SKM-1 treated with dmso at 0.1 percent for 144 hours (cell line): ENCODE data around the gene CDYL.

ENCODE experiments used
- DNase-seq: peaks from one replicate; lab custom pipeline; 2025; ENCODE audit not compliant: unreplicated experiment; lab: John Stamatoyannopoulos, UW

CDYL gene

GRCh38 chr6:4773181-4773580, 3.0 kb upstream of the CDYL start:
- no peak for DNase-seq

GRCh38 chr6:4774296-4774695, 1.9 kb upstream of the CDYL start:
- no peak for DNase-seq

- DNase-seq: peak; percentile 51
Observed at GRCh38 chr6:4774715-4775493, 1.3 kb upstream of the CDYL start.

GRCh38 chr6:4775494-4776130, 592 bp upstream of the CDYL start:
- peak; percentile 77 for DNase-seq

- no peak for DNase-seq
Observed at GRCh38 chr6:4776493-4777393, 539 bp downstream of the CDYL start.

GRCh38 chr6:4777394-4777935, 1.3 kb downstream of the CDYL start:
- peak; percentile 27 for DNase-seq

- no peak for DNase-seq
Observed at GRCh38 chr6:4778086-4778485, 1.9 kb downstream of the CDYL start.

GRCh38 chr6:4780360-4780812, 4.2 kb downstream of the CDYL start:
- no peak for DNase-seq

GRCh38 chr6:4781426-4781825, 5.2 kb downstream of the CDYL start:
- DNase-seq: no peak

- DNase-seq: peak; percentile 25
Observed at GRCh38 chr6:4781967-4782575, 5.9 kb downstream of the CDYL start.

GRCh38 chr6:4786996-4787395, 10.8 kb downstream of the CDYL start:
- no peak for DNase-seq

- no peak for DNase-seq
Observed at GRCh38 chr6:4788482-4788881, 12.3 kb downstream of the CDYL start.

- no peak for DNase-seq
Observed at GRCh38 chr6:4788953-4789584, 12.9 kb downstream of the CDYL start.

GRCh38 chr6:4790158-4790899, 14.1 kb downstream of the CDYL start:
- DNase-seq: no peak

- DNase-seq: no peak
Observed at GRCh38 chr6:4794140-4794707, 18.0 kb downstream of the CDYL start.

GRCh38 chr6:4797587-4797986, 21.4 kb downstream of the CDYL start:
- DNase-seq: no peak

GRCh38 chr6:4799912-4800311, 23.7 kb downstream of the CDYL start:
- DNase-seq: no peak

- DNase-seq: no peak
Observed at GRCh38 chr6:4800662-4801061, 24.5 kb downstream of the CDYL start.

- DNase-seq: no peak
Observed at GRCh38 chr6:4801491-4802110, 25.4 kb downstream of the CDYL start.
